CD4-positive, alpha-beta memory T cell (primary cell): ENCODE results near the gene RGL1. TPM values are rescaled to one million over a fixed set of nuclear protein-coding genes. Genes with fewer than 3 reads are reported as not detected.

ENCODE experiments used
- CTCF ChIA-PET: fragments of 350-600 bp; sonication (Branson Sonifier 250); formaldehyde crosslinking; loops from one replicate; lab custom pipeline; 2021; ENCODE audit warnings: inconsistent platforms; ENCODE audit not compliant: partially characterized antibody; lab: Charles Lee
- POLR2A ChIA-PET: fragments of 350-600 bp; sonication (Branson Sonifier 250); formaldehyde crosslinking; loops from one replicate; lab custom pipeline; 2021; ENCODE audit not compliant: partially characterized antibody; lab: Charles Lee
- DNase-seq, 5 donors: peaks; one replicate each; pipeline versions ENCODE4 v3.0.0 to v3.0.0-alpha.2; 2020 to 2022; ENCODE audit warnings: mixed read lengths in 1 of 5
- H3K27ac ChIP-seq: one replicate; pipeline ENCODE4 v1.7.0; 2013; ENCODE audit warnings: low read depth, low read length
- H3K27me3 ChIP-seq: 2 replicates; pipeline ENCODE4 v1.7.0; 2013; ENCODE audit warnings: mild to moderate bottlenecking, low read length, moderate library complexity; ENCODE audit not compliant: insufficient read depth
- H3K36me3 ChIP-seq: 2 replicates; pipeline ENCODE4 v1.7.0; 2013; ENCODE audit warnings: mild to moderate bottlenecking, low read length, moderate library complexity; ENCODE audit not compliant: insufficient read depth
- H3K4me1 ChIP-seq: 2 replicates; pipeline ENCODE4 v1.7.0; 2013; ENCODE audit warnings: mild to moderate bottlenecking, low read length, moderate library complexity; ENCODE audit not compliant: insufficient read depth
- H3K4me3 ChIP-seq, 2 donors: one replicate each; pipeline ENCODE4 v1.7.0; 2013; ENCODE audit warnings: low read length in 2 of 2, mild to moderate bottlenecking in 1 of 2
- H3K9me3 ChIP-seq, 2 donors: one replicate each; pipeline ENCODE4 v1.7.0; 2013; ENCODE audit warnings: low read length in 2 of 2, control low read depth in 1 of 2; ENCODE audit not compliant: control insufficient read depth in 1 of 2
- H3K27ac Mint-ChIP-seq, 7 donors: one replicate each; pipeline ENCODE4 v1.8.0; 2020 to 2021; ENCODE audit warnings: mixed read lengths in 7 of 7, mild to moderate bottlenecking in 6 of 7, inconsistent platforms in 3 of 7, moderate library complexity in 3 of 7
- H3K27me3 Mint-ChIP-seq, 2 donors: one replicate each; pipeline ENCODE4 v1.8.0; 2020 to 2021; ENCODE audit warnings: mixed read lengths in 2 of 2
- H3K36me3 Mint-ChIP-seq, 2 donors: one replicate each; pipeline ENCODE4 v1.8.0; 2020 to 2021; ENCODE audit warnings: mixed read lengths in 2 of 2, inconsistent platforms in 1 of 2, mild to moderate bottlenecking in 1 of 2
- H3K4me1 Mint-ChIP-seq, 4 donors: one replicate each; pipeline ENCODE4 v1.8.0; 2020 to 2021; ENCODE audit warnings: mixed read lengths in 4 of 4, mild to moderate bottlenecking in 1 of 4
- H3K4me3 Mint-ChIP-seq, 8 donors: one replicate each; pipeline ENCODE4 v1.8.0; 2020 to 2021; ENCODE audit warnings: mixed read lengths in 8 of 8, mild to moderate bottlenecking in 7 of 8, moderate library complexity in 6 of 8, inconsistent platforms in 3 of 8
- H3K9me3 Mint-ChIP-seq, 8 donors: one replicate each; pipeline ENCODE4 v1.8.0; 2020 to 2021; ENCODE audit warnings: mixed read lengths in 8 of 8, mild to moderate bottlenecking in 5 of 8, inconsistent platforms in 3 of 8, moderate library complexity in 1 of 8
- intact Hi-C: fragments of 100-400 bp; cut with micrococcal nuclease; formaldehyde crosslinking; loops from one replicate; pipeline ENCODE4 v1.15.1; 2023
- polyA plus RNA-seq, 2 donors: library from polyadenylated mRNA; unstranded; fragments of 300-500 nt; fragmentation: Illumina TruSeq; gene quantifications; one replicate each; pipeline ENCODE4 v1.2.3, GENCODE V29; 2021
- total RNA-seq, 2 experiments: library from RNA; stranded (reverse); gene quantifications; one replicate each; pipeline ENCODE4 v1.2.3, GENCODE V29; 2021

Gene RGL1
- total and polyA plus RNA-seq, 4 experiments from 2014 or later, result 2.3 to 5.3 (median 3.8) TPM

- no peaks in the 10 kb centered on the region for H3K27me3 ChIP-seq
- CTCF ChIA-PET, result no interaction called here
- H3K27ac ChIP-seq, result no peak overlapping the region
- Mint-ChIP-seq H3K27me3 (peaks cover 0 to 2% of the 10 kb centered on the region in 2 donors), H3K4me1 (peaks cover 6 to 20% (median 13%) of the 10 kb centered on the region in 4 donors), H3K4me3 (no peak overlapping the region), H3K36me3 (no peaks in the 10 kb centered on the region), H3K27ac (no peak overlapping the region), H3K9me3 (peaks cover 0 to 3% (median 0%) of the 10 kb centered on the region in 8 donors)
- POLR2A ChIA-PET, result interaction anchor here (1.3 kb wide), 1 partner anchor 13 kb away, joined by 3 read pairs; no protein-coding TSS in a partner anchor
- intact Hi-C loops, result no loop called here
- no peak for DNase-seq
- H3K4me3 ChIP-seq, result no peak overlapping the region
- no peaks in the 10 kb centered on the region for H3K36me3 ChIP-seq
- H3K4me1 ChIP-seq, result no peaks in the 10 kb centered on the region
- H3K9me3 ChIP-seq, result no peaks in the 10 kb centered on the region
These were observed 165.8 kb downstream of the RGL1 start for GRCh38 chr1:183970516-183971300.

- Mint-ChIP-seq H3K4me1 (peaks cover 0 to 4% (median 0%) of the 10 kb centered on the region in 4 donors), H3K36me3 (no peaks in the 10 kb centered on the region), H3K9me3 (peaks cover 0 to 3% (median 0%) of the 10 kb centered on the region in 8 donors), H3K4me3 (no peak overlapping the region), H3K27me3 (peaks cover 0 to 2% of the 10 kb centered on the region in 2 donors), H3K27ac (no peak overlapping the region)
- ChIA-PET POLR2A (no interaction called here), CTCF (no interaction called here)
- H3K27me3 ChIP-seq, result no peaks in the 10 kb centered on the region
- no peak overlapping the region for H3K27ac ChIP-seq
- no peaks in the 10 kb centered on the region for H3K4me1 ChIP-seq
- no peaks in the 10 kb centered on the region for H3K36me3 ChIP-seq
- H3K4me3 ChIP-seq, result no peak overlapping the region
- intact Hi-C loops, result loop anchor here (5.0 kb wide), 1 partner anchor 52 kb away; no protein-coding TSS in a partner anchor
- no peak for DNase-seq
- no peaks in the 10 kb centered on the region for H3K9me3 ChIP-seq
These were observed 170.7 kb downstream of the RGL1 start for GRCh38 chr1:183975651-183976050.

GRCh38 chr1:183977717-183978116, 172.8 kb downstream of the RGL1 start:
- no peak overlapping the region for H3K27ac ChIP-seq
- no peaks in the 10 kb centered on the region for H3K27me3 Mint-ChIP-seq
- H3K4me3 Mint-ChIP-seq, result no peak overlapping the region
- intact Hi-C loops, result loop anchor here (5.0 kb wide), 1 partner anchor 50 kb away; no protein-coding TSS in a partner anchor
- no peaks in the 10 kb centered on the region for H3K36me3 ChIP-seq
- no peaks in the 10 kb centered on the region for H3K4me1 ChIP-seq
- no peak for DNase-seq
- H3K27me3 ChIP-seq, result no peaks in the 10 kb centered on the region
- POLR2A ChIA-PET, result no interaction called here
- CTCF ChIA-PET, result no interaction called here
- H3K36me3 Mint-ChIP-seq, result no peaks in the 10 kb centered on the region
- H3K9me3 ChIP-seq, result no peaks in the 10 kb centered on the region
- H3K4me1 Mint-ChIP-seq, result peaks cover 0 to under 1% (median 0%) of the 10 kb centered on the region in 4 donors
- H3K9me3 Mint-ChIP-seq, result no peaks in the 10 kb centered on the region
- H3K4me3 ChIP-seq, result no peak overlapping the region
- H3K27ac Mint-ChIP-seq, result no peak overlapping the region

Other genes with a start within 250 kb of the RGL1 start
- 1 to 10 TPM; 5.2 to 6.7 TPM for gene NCF2, start 214.7 kb upstream of the RGL1 start, total RNA-seq
- gene NCF2, start 214.7 kb upstream of the RGL1 start, polyA plus RNA-seq, result 1 to 10 TPM; 2.0 to 6.9 TPM
- gene ARPC5, start 169.3 kb upstream of the RGL1 start, total RNA-seq, result 100 to 1,000 TPM; 106 to 107 TPM
- gene ARPC5, start 169.3 kb upstream of the RGL1 start, polyA plus RNA-seq, result 100 to 1,000 TPM; 391 to 696 TPM
- gene APOBEC4, start 151.8 kb upstream of the RGL1 start, total RNA-seq, result not detected
- not detected for gene APOBEC4, start 151.8 kb upstream of the RGL1 start, polyA plus RNA-seq
- 1 to 10 TPM in 1 of 2 experiments, under 1 TPM in 1; 0.84 to 1.2 TPM for gene COLGALT2, start 232.6 kb downstream of the RGL1 start, total RNA-seq
- under 1 TPM; 0.09 to 0.15 TPM for gene COLGALT2, start 232.6 kb downstream of the RGL1 start, polyA plus RNA-seq
- gene TSEN15, start 246.6 kb downstream of the RGL1 start, total RNA-seq, result 10 to 100 TPM; 34.0 to 42.2 TPM
- 10 to 100 TPM; 53.3 to 74.7 TPM for gene TSEN15, start 246.6 kb downstream of the RGL1 start, polyA plus RNA-seq